Measurements from ENCODE around the gene C6orf132.
A peak's percentile ranks its signal among the peaks of the same experiment; 100 is the strongest.
"Not testable (repeated sequence)": the region's sequence is repeated elsewhere in the genome, so short reads cannot be mapped to it uniquely, and the experiment has no call there.

C6orf132 gene

GRCh38 chr6:42171813-42172581, 29.6 kb upstream of the C6orf132 start:
- no peak overlapping the region for H3K4me3 ChIP-seq (ENCODE audit: low read depth, low read length)

GRCh38 chr6:42169780-42170179, 27.4 kb upstream of the C6orf132 start:
- H3K4me3 ChIP-seq (ENCODE audit: low read depth, low read length), result not testable (repeated sequence)

More at GRCh38 chr6:42171813-42172581, 29.6 kb upstream of the C6orf132 start:
- no peak for TF ChIP-seq CTCF (IDR thresholded peaks at IDR 0.05; ENCODE audit: low read depth, low read length)

- peak; percentile 31; the same call in 1 of the 2 replicates for TF ChIP-seq CTCF (IDR thresholded peaks at IDR 0.05; ENCODE audit: low read depth, low read length)
- no peak overlapping the region for H3K4me3 ChIP-seq (ENCODE audit: low read depth, low read length)
These were observed 26.2 kb upstream of the C6orf132 start for GRCh38 chr6:42168650-42169049.

GRCh38 chr6:42166444-42167141, 24.2 kb upstream of the C6orf132 start:
- no peak overlapping the region for H3K4me3 ChIP-seq (ENCODE audit: low read depth, low read length)
- peak; percentile 97 for TF ChIP-seq CTCF (IDR thresholded peaks at IDR 0.05; ENCODE audit: low read depth, low read length)

GRCh38 chr6:42165016-42165415, 22.6 kb upstream of the C6orf132 start:
- TF ChIP-seq CTCF (IDR thresholded peaks at IDR 0.05; ENCODE audit: low read depth, low read length), result no peak

GRCh38 chr6:42163981-42164380, 21.6 kb upstream of the C6orf132 start:
- TF ChIP-seq CTCF (IDR thresholded peaks at IDR 0.05; ENCODE audit: low read depth, low read length), result no peak

More at GRCh38 chr6:42165016-42165415, 22.6 kb upstream of the C6orf132 start:
- H3K4me3 ChIP-seq (ENCODE audit: low read depth, low read length), result no peak overlapping the region

GRCh38 chr6:42162812-42163211, 20.4 kb upstream of the C6orf132 start:
- no peak for TF ChIP-seq CTCF (IDR thresholded peaks at IDR 0.05; ENCODE audit: low read depth, low read length)

More at GRCh38 chr6:42163981-42164380, 21.6 kb upstream of the C6orf132 start:
- H3K4me3 ChIP-seq (ENCODE audit: low read depth, low read length), result no peak overlapping the region

More at GRCh38 chr6:42162812-42163211, 20.4 kb upstream of the C6orf132 start:
- no peak overlapping the region for H3K4me3 ChIP-seq (ENCODE audit: low read depth, low read length)

Measured in WI38 (cell line).